Measurements from ENCODE around the gene A3GALT2.

- TF ChIP-seq SP1 (CRISPR knock-in tag; conservative IDR thresholded peaks at IDR 0.05) (no peak), FOXJ3 (CRISPR knock-in tag; IDR thresholded peaks at IDR 0.05; ENCODE audit: borderline replicate concordance) (no peak), ZNF317 (CRISPR knock-in tag; IDR thresholded peaks at IDR 0.05; ENCODE audit: borderline replicate concordance, low read depth) (no peak), TEAD4 (CRISPR knock-in tag; IDR thresholded peaks at IDR 0.05) (no peak)
- TF ChIP-seq, protein P1, sequence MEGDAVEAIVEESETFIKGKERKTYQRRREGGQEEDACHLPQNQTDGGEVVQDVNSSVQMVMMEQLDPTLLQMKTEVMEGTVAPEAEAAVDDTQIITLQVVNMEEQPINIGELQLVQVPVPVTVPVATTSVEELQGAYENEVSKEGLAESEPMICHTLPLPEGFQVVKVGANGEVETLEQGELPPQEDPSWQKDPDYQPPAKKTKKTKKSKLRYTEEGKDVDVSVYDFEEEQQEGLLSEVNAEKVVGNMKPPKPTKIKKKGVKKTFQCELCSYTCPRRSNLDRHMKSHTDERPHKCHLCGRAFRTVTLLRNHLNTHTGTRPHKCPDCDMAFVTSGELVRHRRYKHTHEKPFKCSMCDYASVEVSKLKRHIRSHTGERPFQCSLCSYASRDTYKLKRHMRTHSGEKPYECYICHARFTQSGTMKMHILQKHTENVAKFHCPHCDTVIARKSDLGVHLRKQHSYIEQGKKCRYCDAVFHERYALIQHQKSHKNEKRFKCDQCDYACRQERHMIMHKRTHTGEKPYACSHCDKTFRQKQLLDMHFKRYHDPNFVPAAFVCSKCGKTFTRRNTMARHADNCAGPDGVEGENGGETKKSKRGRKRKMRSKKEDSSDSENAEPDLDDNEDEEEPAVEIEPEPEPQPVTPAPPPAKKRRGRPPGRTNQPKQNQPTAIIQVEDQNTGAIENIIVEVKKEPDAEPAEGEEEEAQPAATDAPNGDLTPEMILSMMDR (IDR thresholded peaks at IDR 0.05), result no peak
- TF ChIP-seq, protein P2, sequence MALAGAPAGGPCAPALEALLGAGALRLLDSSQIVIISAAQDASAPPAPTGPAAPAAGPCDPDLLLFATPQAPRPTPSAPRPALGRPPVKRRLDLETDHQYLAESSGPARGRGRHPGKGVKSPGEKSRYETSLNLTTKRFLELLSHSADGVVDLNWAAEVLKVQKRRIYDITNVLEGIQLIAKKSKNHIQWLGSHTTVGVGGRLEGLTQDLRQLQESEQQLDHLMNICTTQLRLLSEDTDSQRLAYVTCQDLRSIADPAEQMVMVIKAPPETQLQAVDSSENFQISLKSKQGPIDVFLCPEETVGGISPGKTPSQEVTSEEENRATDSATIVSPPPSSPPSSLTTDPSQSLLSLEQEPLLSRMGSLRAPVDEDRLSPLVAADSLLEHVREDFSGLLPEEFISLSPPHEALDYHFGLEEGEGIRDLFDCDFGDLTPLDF (CRISPR knock-in tag; IDR thresholded peaks at IDR 0.05), result no peak
These were observed 17.7 kb upstream of the A3GALT2 start for GRCh38 chr1:33338440-33339211.

Data from WTC11 (cell line).